Measurements from ENCODE around the gene TMEM61. TPM values are rescaled to one million over a fixed set of nuclear protein-coding genes. Genes with fewer than 3 reads are reported as not detected.
A peak's percentile ranks its signal among the peaks of the same experiment; 100 is the strongest.
"Not testable (repeated sequence)": the region's sequence is repeated elsewhere in the genome, so short reads cannot be mapped to it uniquely, and the experiment has no call there.

TMEM61 gene
- total RNA-seq = not detected

DNA sequence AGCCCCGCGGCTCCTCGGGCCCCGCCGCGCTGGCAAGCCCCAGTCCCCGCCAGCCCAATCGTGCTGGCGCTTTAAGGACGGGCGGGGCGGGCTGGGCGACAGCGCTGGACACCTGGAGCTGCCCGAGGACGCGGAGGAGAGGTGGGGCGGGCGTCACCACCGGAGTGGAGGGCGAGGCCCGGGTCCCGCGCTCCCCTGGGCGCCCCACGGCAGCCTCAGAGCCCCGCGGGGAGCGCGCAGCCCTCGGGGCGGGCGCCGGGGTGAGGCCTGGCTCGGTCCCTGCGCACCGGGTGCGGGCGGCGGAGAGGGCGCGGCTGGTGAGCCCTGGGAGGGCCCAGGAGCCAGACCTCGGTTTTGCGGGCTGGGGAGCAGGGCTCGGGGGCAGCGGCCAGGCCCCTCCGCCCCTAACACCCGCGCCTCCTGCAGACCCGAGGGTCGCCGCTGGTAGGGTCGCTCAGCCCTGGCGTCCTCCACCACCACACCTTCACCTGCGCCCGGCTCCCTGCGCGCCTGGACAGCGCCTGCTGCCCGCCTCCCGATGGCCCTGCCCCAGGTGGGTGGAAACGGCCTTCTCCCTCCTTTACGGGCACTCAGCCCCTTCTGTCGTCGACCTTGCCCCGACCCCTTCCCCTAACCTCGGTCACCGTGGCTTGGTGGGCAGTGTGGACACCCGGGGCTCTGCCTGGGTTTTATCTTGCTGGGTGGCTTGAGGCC, at the start of gene TMEM61:
Gene TMEM61 (plus strand): TSS at position 101 of the 714 bp plus-strand sequence. CDS start 438 bp downstream, at position 539.
- H3K9me3 Mint-ChIP-seq = no peaks in the 10 kb centered on the region
- no peaks in the 10 kb centered on the region for H3K36me3 Mint-ChIP-seq (ENCODE audit: low read depth)
- no peak for ATAC-seq (replicated peaks)
- peaks cover 23% of the 10 kb centered on the region for H3K27me3 Mint-ChIP-seq
- no peak within 1 kb of the TSS for H3K27ac Mint-ChIP-seq
- H3K4me1 Mint-ChIP-seq = no peaks in the 10 kb centered on the region
- no peak within 1 kb of the TSS for H3K4me3 Mint-ChIP-seq

DNA sequence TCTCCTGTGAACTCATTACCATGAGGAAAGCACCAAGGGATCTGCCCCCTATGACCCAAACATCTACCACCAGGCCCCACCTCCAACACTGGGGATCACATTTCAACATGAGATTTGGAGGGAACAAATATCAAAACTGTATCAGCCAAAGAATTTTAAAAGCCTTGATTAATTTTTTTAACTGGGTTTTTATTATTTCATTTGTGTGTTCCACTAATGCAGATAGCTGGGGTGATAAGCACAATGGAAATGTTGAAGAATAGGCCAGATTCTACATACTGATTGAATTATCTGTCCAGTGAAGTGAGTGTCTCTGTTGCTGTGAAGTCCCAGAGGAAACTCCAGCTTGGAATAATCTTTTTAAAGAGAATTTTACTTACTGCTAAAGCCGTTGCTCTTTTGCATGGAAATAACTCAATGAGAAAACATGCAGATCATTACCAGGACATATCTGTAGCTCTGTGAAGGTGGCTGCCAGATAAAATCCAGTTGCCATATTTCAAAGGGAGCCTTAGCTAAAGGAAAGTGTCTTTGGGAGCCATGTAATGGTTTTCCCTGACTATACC, 49.1 kb upstream of the TMEM61 start:
- Mint-ChIP-seq H3K27me3 (peaks cover 15% of the 10 kb centered on the region), H3K9me3 (peaks cover 6% of the 10 kb centered on the region), H3K4me1 (no peaks in the 10 kb centered on the region), H3K4me3 (no peak overlapping the region), H3K36me3 (ENCODE audit: low read depth) (no peaks in the 10 kb centered on the region), H3K27ac (no peak overlapping the region)
- ATAC-seq (replicated peaks) = no peak

DNA sequence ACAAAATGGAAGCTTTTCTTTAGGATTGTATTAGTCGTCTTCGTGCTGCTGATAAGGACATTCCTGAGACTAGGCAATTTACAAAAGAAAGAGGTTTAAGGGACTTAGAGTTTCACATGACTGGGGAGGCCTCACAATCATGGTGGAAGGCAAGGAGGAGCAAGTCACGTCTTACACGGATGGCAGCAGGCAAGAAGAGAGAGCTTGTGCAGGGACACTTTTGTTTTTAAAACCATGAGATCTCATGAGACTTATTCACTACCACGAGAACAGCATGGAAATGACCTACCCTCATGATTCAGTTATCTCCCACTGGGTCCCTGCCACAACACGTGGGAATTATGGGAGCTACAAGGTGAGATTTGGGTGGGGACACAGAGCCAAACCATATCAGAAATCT, 46.3 kb upstream of the TMEM61 start:
- ATAC-seq (replicated peaks); H3K36me3 Mint-ChIP-seq (ENCODE audit: low read depth); H3K4me3 Mint-ChIP-seq; H3K4me1 Mint-ChIP-seq; H3K9me3 Mint-ChIP-seq; H3K27ac Mint-ChIP-seq: not testable (repeated sequence)
- H3K27me3 Mint-ChIP-seq = peaks cover 25% of the 10 kb centered on the region

DNA sequence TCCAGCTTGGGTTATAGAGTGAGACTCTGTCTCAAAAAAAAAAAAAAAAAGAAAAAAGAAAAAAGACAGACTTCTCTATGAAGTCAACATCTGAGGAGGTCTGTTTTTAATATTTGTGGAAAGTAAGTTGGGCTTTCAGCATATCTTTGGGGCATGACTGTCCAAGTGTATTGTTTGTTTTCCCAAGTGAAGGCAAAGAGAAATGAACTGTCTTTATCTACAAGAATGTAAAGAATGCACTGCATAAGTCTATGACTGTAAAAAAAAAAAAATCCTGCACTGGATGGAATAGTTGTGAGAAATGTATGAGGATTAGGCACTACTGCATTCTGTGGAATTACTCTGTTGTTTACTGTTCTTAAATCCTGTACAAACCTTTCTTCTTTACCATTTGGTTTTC, 45.6 kb upstream of the TMEM61 start:
- H3K4me3 Mint-ChIP-seq = no peak overlapping the region
- H3K4me1 Mint-ChIP-seq = peaks cover 5% of the 10 kb centered on the region
- peaks cover 6% of the 10 kb centered on the region for H3K9me3 Mint-ChIP-seq
- H3K27me3 Mint-ChIP-seq = peaks cover 25% of the 10 kb centered on the region
- H3K27ac Mint-ChIP-seq = no peak overlapping the region
- no peak for ATAC-seq (replicated peaks)
- no peaks in the 10 kb centered on the region for H3K36me3 Mint-ChIP-seq (ENCODE audit: low read depth)

DNA sequence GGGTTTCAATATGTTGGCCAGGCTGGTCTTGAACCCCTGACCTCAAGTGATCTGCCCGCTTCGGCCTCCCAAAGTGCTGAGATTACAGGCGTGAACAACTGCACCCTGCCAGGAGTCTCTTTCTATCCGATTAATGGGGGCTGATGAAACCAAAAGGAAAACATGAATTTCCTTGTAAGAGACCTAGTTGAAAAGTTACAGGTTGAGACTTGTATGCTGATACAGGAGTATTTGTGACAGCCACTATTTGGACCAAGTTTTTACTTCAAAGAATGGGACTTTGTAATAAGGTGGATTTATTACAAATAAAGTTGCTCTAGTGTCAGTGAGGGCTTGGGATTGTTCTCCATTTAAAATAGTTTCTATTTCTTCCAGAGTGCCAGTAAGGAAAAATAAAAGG, 43.6 kb upstream of the TMEM61 start:
- H3K36me3 Mint-ChIP-seq (ENCODE audit: low read depth) = no peaks in the 10 kb centered on the region
- no peak for ATAC-seq (replicated peaks)
- H3K4me1 Mint-ChIP-seq = peaks cover 5% of the 10 kb centered on the region
- peaks cover 23% of the 10 kb centered on the region for H3K27me3 Mint-ChIP-seq
- no peak overlapping the region for H3K4me3 Mint-ChIP-seq
- H3K27ac Mint-ChIP-seq = no peak overlapping the region
- H3K9me3 Mint-ChIP-seq = peaks cover 3% of the 10 kb centered on the region

DNA sequence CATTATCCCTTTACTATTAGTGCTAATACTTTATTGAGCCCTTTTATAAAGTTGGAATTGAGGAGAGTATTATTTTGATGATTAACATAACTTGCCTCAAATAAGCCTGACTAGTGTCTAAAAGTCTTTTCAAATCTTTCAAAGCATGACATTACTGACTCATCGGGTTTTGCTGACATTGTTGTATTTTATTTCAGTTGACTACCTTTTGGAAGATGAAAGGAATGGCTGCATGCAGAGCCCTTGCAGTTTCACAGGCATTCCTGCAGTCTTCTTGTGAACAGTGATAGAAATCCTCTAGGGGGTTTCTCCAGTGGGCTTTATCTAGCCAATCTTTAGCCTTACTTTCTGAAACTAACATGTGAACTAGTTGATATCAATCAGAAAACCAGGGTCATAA, 43.0 kb upstream of the TMEM61 start:
- ATAC-seq (replicated peaks) = no peak
- peaks cover 26% of the 10 kb centered on the region for H3K27me3 Mint-ChIP-seq

DNA sequence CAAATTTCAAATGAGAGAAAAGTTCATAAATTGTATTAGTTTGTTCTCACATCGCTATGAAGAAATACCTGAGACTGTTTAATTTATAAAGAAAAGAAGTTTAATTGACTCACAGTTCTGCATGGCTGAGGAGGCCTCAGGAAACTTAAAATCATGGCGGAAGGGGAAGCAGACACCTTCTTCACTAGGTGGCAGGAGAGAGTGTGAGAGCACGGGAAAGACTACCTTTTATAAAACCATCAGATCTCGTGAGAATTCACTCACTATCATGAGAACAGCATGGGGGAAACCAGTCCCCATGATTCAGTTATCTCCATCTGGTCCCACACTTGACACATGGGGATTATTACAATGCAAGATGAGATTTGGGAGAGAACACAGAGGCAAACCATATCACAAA, 41.5 kb upstream of the TMEM61 start:
- not testable (repeated sequence) for H3K9me3 Mint-ChIP-seq; ATAC-seq (replicated peaks); H3K4me3 Mint-ChIP-seq; H3K4me1 Mint-ChIP-seq; H3K27ac Mint-ChIP-seq; H3K36me3 Mint-ChIP-seq (ENCODE audit: low read depth)
- peaks cover 23% of the 10 kb centered on the region for H3K27me3 Mint-ChIP-seq

More for the DNA sequence above, 43.0 kb upstream of the TMEM61 start:
- Mint-ChIP-seq H3K27ac (no peak overlapping the region), H3K9me3 (peaks cover 3% of the 10 kb centered on the region), H3K4me1 (peaks cover 5% of the 10 kb centered on the region), H3K36me3 (ENCODE audit: low read depth) (no peaks in the 10 kb centered on the region), H3K4me3 (no peak overlapping the region)

DNA sequence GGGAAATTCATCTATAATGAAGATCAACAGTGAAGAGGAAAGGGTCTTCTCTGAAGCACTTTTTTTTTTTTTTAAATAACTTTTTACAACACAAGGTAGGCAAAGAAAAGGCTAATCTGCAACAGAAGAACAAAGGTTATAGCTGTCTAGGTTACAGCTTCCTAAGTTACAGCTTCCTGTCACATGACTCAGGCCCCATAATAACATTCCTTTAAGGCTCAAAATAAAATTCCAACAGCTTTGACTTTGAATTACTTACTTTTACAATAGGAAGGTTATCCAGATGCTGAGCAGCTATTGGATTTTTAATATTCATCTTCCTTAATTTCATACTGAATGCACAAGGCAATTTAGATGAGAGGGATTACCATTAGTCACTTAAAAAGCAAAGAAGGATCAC, 40.4 kb upstream of the TMEM61 start:
- Mint-ChIP-seq H3K9me3 (no peaks in the 10 kb centered on the region), H3K27me3 (peaks cover 18% of the 10 kb centered on the region), H3K36me3 (ENCODE audit: low read depth) (no peaks in the 10 kb centered on the region), H3K4me3 (no peak overlapping the region), H3K27ac (no peak overlapping the region), H3K4me1 (peaks cover 9% of the 10 kb centered on the region)
- no peak for ATAC-seq (replicated peaks)

DNA sequence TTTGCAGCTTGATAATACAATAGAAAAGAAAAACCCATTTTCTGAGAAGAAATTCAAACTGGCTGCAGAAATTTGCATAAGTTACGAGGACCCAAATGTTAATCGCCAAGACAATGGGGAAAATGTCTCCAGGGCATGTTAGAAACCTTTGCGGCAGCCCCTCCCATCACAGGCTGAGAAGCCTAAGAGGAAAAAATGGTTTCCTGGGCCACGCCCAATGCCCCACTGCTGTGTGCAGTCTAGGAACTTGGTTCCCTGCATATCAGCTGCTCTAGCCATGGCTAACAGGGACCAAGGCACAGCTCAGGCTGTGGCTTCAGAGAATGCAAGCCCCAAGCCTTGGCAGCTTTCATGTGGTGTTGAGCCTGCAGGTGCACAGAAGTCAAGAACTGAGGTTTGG, 37.5 kb upstream of the TMEM61 start:
- Mint-ChIP-seq H3K4me3 (no peak overlapping the region), H3K36me3 (ENCODE audit: low read depth) (no peaks in the 10 kb centered on the region), H3K27me3 (peaks cover 7% of the 10 kb centered on the region), H3K4me1 (peaks cover 18% of the 10 kb centered on the region), H3K9me3 (no peaks in the 10 kb centered on the region), H3K27ac (no peak overlapping the region)
- no peak for ATAC-seq (replicated peaks)

DNA sequence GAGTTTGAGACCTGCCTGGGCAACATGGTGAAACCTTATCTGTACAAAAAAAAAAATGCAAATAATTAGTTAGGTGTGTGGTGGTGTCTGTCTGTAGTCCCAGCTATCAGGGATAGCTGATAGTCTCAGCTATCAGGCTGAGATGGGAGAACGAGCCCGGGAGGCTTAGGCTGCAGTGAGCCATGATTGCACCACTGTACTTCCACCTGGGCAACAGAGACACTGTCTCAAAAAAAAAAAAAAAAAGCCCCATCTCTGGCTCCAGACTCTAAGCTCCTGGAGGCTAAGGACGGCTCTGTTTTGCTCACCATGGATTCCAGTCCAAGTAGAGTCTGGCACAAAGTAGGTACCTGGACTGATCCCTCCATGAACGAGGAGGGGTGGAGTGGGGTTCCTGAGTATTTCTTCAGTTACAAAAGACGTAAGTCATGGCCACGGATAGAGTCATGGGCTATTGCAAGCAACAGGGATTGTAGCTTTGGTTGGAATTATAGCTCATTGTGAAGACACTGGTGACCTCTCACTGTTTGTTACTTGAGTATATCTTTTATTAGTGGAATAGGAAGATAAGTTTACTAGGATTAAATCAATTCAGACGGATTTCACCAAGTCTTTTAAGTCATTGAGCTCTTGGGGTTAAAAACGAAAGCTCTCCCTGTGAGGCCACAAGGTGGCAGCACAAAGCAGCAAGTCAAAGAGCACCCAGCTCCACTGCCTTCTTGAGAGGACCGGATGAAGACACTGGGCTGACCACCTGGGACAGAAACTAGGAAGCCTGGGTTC, 35.6 kb upstream of the TMEM61 start:
- peaks cover 7% of the 10 kb centered on the region for H3K27me3 Mint-ChIP-seq
- ATAC-seq (replicated peaks) = peak; percentile 73
- no peaks in the 10 kb centered on the region for H3K36me3 Mint-ChIP-seq (ENCODE audit: low read depth)
- no peak overlapping the region for H3K4me3 Mint-ChIP-seq
- no peaks in the 10 kb centered on the region for H3K9me3 Mint-ChIP-seq
- H3K27ac Mint-ChIP-seq = no peak overlapping the region
- H3K4me1 Mint-ChIP-seq = peaks cover 19% of the 10 kb centered on the region

DNA sequence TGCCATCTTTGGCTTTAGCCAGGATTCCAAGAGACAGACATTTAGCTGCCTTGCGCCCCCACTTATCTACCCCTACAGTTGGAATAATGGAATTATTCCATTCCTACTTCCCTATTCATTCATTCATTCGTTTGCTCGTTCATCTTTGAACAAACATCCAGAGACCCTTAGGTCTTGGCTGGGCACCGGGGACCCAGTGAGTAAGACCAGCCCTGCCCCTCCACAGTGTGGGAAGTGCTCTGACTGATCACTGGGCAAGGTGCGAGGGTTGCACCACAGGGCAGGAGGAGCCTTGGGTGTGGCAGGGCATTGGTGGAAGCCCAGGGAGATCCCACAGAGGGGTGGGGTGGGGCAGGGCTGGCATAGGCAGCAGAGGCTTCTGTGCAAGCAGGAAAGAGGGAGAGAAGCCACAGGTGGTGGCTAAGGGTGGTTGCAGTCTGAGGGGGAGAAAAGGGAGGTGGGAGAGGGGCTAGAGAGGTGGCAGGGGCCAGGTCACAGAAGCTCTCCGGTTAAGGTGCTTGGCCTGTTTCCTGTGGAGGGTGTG, 35.0 kb upstream of the TMEM61 start:
- Mint-ChIP-seq H3K4me1 (peaks cover 23% of the 10 kb centered on the region), H3K36me3 (ENCODE audit: low read depth) (no peaks in the 10 kb centered on the region), H3K4me3 (no peak overlapping the region), H3K9me3 (no peaks in the 10 kb centered on the region), H3K27ac (no peak overlapping the region), H3K27me3 (peaks cover 7% of the 10 kb centered on the region)
- peak; percentile 28 for ATAC-seq (replicated peaks)

DNA sequence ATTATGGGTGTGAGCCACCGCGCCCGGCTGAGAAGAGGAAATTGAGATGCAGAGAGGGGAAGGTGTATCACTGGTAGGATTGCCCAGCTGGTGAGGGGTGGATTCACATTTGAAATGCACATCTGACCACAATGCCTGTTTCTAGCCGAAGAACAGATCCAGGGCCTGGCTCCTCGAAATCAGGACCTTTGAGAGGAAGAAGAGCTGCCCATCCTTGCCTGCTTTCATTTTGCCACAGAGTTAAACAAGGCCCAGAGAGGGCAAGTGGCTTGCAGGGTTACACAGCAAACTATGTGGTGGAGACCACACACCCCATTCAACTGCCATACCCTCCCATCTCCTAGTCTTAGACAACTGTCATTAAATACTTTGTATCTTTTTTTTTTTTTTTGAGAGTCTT, 32.9 kb upstream of the TMEM61 start:
- no peaks in the 10 kb centered on the region for H3K9me3 Mint-ChIP-seq
- H3K36me3 Mint-ChIP-seq (ENCODE audit: low read depth) = no peaks in the 10 kb centered on the region
- ATAC-seq (replicated peaks) = no peak
- H3K27ac Mint-ChIP-seq = no peak overlapping the region
- peaks cover under 1% of the 10 kb centered on the region for H3K27me3 Mint-ChIP-seq
- H3K4me1 Mint-ChIP-seq = peaks cover 27% of the 10 kb centered on the region
- H3K4me3 Mint-ChIP-seq = no peak overlapping the region

DNA sequence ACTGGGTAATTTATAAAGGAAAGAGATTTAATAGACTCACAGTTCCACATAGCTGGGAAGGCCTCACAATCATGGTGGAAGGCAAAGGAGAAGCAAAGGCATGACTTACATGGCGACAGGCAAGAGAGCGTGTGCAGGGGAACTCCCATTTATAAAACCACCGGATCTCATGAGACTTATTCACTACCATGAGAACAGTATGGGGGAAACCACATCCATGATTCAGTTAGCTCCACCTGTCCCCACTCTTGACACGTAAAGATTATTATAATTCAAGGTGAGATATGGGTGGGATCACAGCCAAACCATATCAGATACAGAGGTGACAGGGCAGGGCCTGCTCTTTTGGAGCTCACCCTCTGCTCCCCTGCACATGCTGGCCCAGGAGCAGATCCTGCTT, 31.4 kb upstream of the TMEM61 start:
- Mint-ChIP-seq H3K4me1 (peaks cover 27% of the 10 kb centered on the region), H3K9me3 (no peaks in the 10 kb centered on the region), H3K4me3 (peak overlapping the region; percentile 20), H3K36me3 (ENCODE audit: low read depth) (no peaks in the 10 kb centered on the region), H3K27me3 (no peaks in the 10 kb centered on the region), H3K27ac (peak overlapping the region; percentile 80)
- peak; percentile 73 for ATAC-seq (replicated peaks)

DNA sequence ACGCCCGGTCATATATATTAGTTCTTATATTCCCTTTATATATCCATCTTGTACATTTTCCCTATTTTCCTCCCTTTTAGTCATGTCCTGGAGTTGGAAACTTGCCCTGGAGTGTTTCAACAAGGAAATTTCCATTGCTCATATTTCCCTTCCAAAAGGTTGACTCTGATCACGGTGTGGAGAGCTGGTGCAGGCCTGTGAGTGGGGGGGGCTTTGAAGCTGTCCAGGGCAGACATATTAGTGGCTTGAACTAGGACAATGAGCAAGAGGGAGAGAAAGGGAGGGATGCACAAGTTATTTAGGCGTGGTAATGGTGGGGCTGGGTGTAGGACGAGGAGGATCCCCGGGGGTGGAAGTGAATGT, 30.4 kb upstream of the TMEM61 start:
- no peak for ATAC-seq (replicated peaks)
- Mint-ChIP-seq H3K9me3 (no peaks in the 10 kb centered on the region), H3K27me3 (no peaks in the 10 kb centered on the region), H3K36me3 (ENCODE audit: low read depth) (no peaks in the 10 kb centered on the region), H3K27ac (no peak overlapping the region), H3K4me1 (peaks cover 24% of the 10 kb centered on the region), H3K4me3 (peak overlapping the region; percentile 20)

Data from activated T-helper 17 cell treated with anti-CD3 and anti-CD28 coated beads, Interleukin-2, amount 50 U/mL, for 72 hours (primary cell).